Endodermal cell (in vitro differentiated cells): ENCODE data around the gene C19orf47. TPM values are rescaled to one million over a fixed set of nuclear protein-coding genes. Genes with fewer than 3 reads are reported as not detected.

Source experiments
- DNase-seq: peaks from one replicate; pipeline ENCODE4 v3.0.0-alpha.2; 2017
- H3K27ac ChIP-seq: 2 replicates; pipeline ENCODE4 v1.5.1; 2013; ENCODE audit warnings: mild to moderate bottlenecking, low read depth, low read length, moderate library complexity
- H3K27me3 ChIP-seq: 2 replicates; pipeline ENCODE4 v1.6.1; 2013; ENCODE audit warnings: mild to moderate bottlenecking, low read length, moderate library complexity; ENCODE audit not compliant: insufficient read depth, control insufficient read depth, poor library complexity, severe bottlenecking
- H3K36me3 ChIP-seq: 2 replicates; pipeline ENCODE4 v1.7.0; 2013; ENCODE audit warnings: mild to moderate bottlenecking, low read length, moderate library complexity; ENCODE audit not compliant: control insufficient read depth, insufficient read depth
- H3K4me1 ChIP-seq: one replicate; pipeline ENCODE4 v1.7.0; 2013; ENCODE audit warnings: low read length; ENCODE audit not compliant: control insufficient read depth, insufficient read depth
- H3K4me3 ChIP-seq: 2 replicates; pipeline ENCODE4 v1.5.1; 2013; ENCODE audit warnings: mild to moderate bottlenecking, low read length, moderate library complexity
- H3K9ac ChIP-seq: 2 replicates; pipeline ENCODE4 v1.6.1; 2013; ENCODE audit warnings: mild to moderate bottlenecking, low read length, moderate library complexity; ENCODE audit not compliant: poor library complexity, severe bottlenecking; ENCODE audit errors: extremely low read depth
- H3K9me3 ChIP-seq: 2 replicates; pipeline ENCODE4 v1.6.1; 2013; ENCODE audit warnings: mild to moderate bottlenecking, low read length, moderate library complexity; ENCODE audit not compliant: control insufficient read depth
- H3K27ac Mint-ChIP-seq: 2 replicates; pipeline ENCODE4 v1.8.0; 2020; ENCODE audit warnings: mixed read lengths
- H3K27me3 Mint-ChIP-seq: 2 replicates; pipeline ENCODE4 v1.8.0; 2021; ENCODE audit warnings: mild to moderate bottlenecking, mixed read lengths; ENCODE audit not compliant: insufficient read depth
- H3K36me3 Mint-ChIP-seq: 2 replicates; pipeline ENCODE4 v1.8.0; 2020; ENCODE audit warnings: low read depth, mixed read lengths
- H3K4me1 Mint-ChIP-seq: 2 replicates; pipeline ENCODE4 v1.8.0; 2020; ENCODE audit warnings: mixed read lengths
- H3K4me3 Mint-ChIP-seq: 2 replicates; pipeline ENCODE4 v1.8.0; 2020; ENCODE audit warnings: mild to moderate bottlenecking, moderate library complexity, mixed read lengths
- H3K9me3 Mint-ChIP-seq: 2 replicates; pipeline ENCODE4 v1.8.0; 2020; ENCODE audit warnings: mild to moderate bottlenecking, mixed read lengths
- CTCF ChIP-seq: fragments of 200-600 bp; sonication (generic); conservative IDR thresholded peaks from 2 replicates; pipeline ENCODE4 v1.5.0; 2021; ENCODE audit warnings: antibody characterized with exemption, mild to moderate bottlenecking
- WGBS, 2 experiments: methylation state at CpG; one replicate each; pipeline versions ENCODE4 v1.1.5 to v1.1.7; 2013; ENCODE audit warnings: missing lambda C conversion rate in 2 of 2, mixed read lengths in 1 of 2; ENCODE audit not compliant: insufficient coverage in 1 of 2, insufficient read length in 1 of 2; 5-methylcytosine and 5-hydroxymethylcytosine counted together
- total RNA-seq, 2 donors: library from RNA; stranded (reverse); fragmentation: NEBNext Ultra II Directional in 1 of 2; extraction: Animal tissue kit (Norgen Biotek cat#: 25700) in 1 of 2; gene quantifications; 2 replicates in 1 of 2; 3 replicates in 1 of 2; pipeline ENCODE4 v1.2.1, GENCODE V29; 2021

The C19orf47 gene
- total RNA-seq, 2 donors from 2014 or later, result 15.6 to 18.1 TPM

GRCh38 chr19:40377876-40378385 lies 29.7 kb upstream of the C19orf47 start:
- Mint-ChIP-seq H3K9me3 (no peaks in the 10 kb centered on the region), H3K36me3 (peaks cover 34% of the 10 kb centered on the region), H3K4me3 (no peak overlapping the region), H3K27me3 (no peaks in the 10 kb centered on the region), H3K27ac (no peak overlapping the region), H3K4me1 (peaks cover 2% of the 10 kb centered on the region)
- Histone ChIP-seq H3K36me3 (peaks cover 14% of the 10 kb centered on the region), H3K9me3 (no peaks in the 10 kb centered on the region), H3K9ac (no peak overlapping the region), H3K4me1 (no peaks in the 10 kb centered on the region), H3K4me3 (no peak overlapping the region), H3K27ac (no peak overlapping the region), H3K27me3 (no peaks in the 10 kb centered on the region)
- no peak for DNase-seq
- TF ChIP-seq CTCF, result no peak
- 93 to 97% methylated on average over 14 to 25 of the region's 25 CpGs for WGBS, 2 experiments

GRCh38 chr19:40376286-40376862 lies 28.2 kb upstream of the C19orf47 start:
- no peak overlapping the region for H3K4me3 ChIP-seq
- Mint-ChIP-seq H3K9me3 (no peaks in the 10 kb centered on the region), H3K27ac (no peak overlapping the region), H3K27me3 (no peaks in the 10 kb centered on the region), H3K36me3 (peaks cover 48% of the 10 kb centered on the region), H3K4me1 (peaks cover 2% of the 10 kb centered on the region), H3K4me3 (no peak overlapping the region)
- H3K36me3 ChIP-seq, result peaks cover 24% of the 10 kb centered on the region
- no peaks in the 10 kb centered on the region for H3K9me3 ChIP-seq
- no peaks in the 10 kb centered on the region for H3K27me3 ChIP-seq
- TF ChIP-seq CTCF, result no peak
- no peak for DNase-seq
- 93% methylated on average over 12 to 17 of the region's 17 CpGs for WGBS, 2 experiments
- no peak overlapping the region for H3K27ac ChIP-seq
- no peaks in the 10 kb centered on the region for H3K4me1 ChIP-seq
- H3K9ac ChIP-seq, result no peak overlapping the region

- H3K27ac Mint-ChIP-seq, result no peak overlapping the region
- no peak overlapping the region for H3K4me3 Mint-ChIP-seq
- no peaks in the 10 kb centered on the region for H3K27me3 Mint-ChIP-seq
- no peaks in the 10 kb centered on the region for H3K9me3 Mint-ChIP-seq
- TF ChIP-seq CTCF, result no peak
- DNase-seq, result no peak
- H3K9me3 ChIP-seq, result no peaks in the 10 kb centered on the region
- H3K9ac ChIP-seq, result no peak overlapping the region
- H3K4me1 Mint-ChIP-seq, result no peaks in the 10 kb centered on the region
- 95 to 97% methylated on average over 7 of the region's 7 CpGs for WGBS, 2 experiments
- no peak overlapping the region for H3K4me3 ChIP-seq
- H3K4me1 ChIP-seq, result no peaks in the 10 kb centered on the region
- H3K27ac ChIP-seq, result no peak overlapping the region
- peaks cover 41% of the 10 kb centered on the region for H3K36me3 ChIP-seq
- H3K27me3 ChIP-seq, result no peaks in the 10 kb centered on the region
- peaks cover 57% of the 10 kb centered on the region for H3K36me3 Mint-ChIP-seq
Observed at GRCh38 chr19:40374084-40374483, 25.9 kb upstream of the C19orf47 start.
